IMR-90 (cell line): ENCODE measurements around the gene TAF7L. TPM values are rescaled to one million over a fixed set of nuclear protein-coding genes. Genes with fewer than 3 reads are reported as not detected.

Source experiments
- ATAC-seq: fragments of 200-7000 bp; cut with Tn5 transposase; 2 replicates; pipeline ENCODE4 v1.9.1; 2020; ENCODE audit warnings: low read depth, mild to moderate bottlenecking, moderate library complexity
- BruUV-seq: library from RNA; stranded (reverse); fragments of 400-500 nt; replicated peaks from 2 replicates; lab custom pipeline; 2021; lab: Mats Ljungman, UMichigan
- CTCF ChIA-PET: fragments of 300-600 bp; formaldehyde crosslinking; extraction: SDS; loops from one replicate; lab custom pipeline; 2021; ENCODE audit warnings: antibody characterized with exemption; lab: Yijun Ruan, JAX
- POLR2A ChIA-PET: fragments of 300-600 bp; sonication (Branson Sonifier 250); formaldehyde crosslinking; loops from one replicate; lab custom pipeline; 2022; ENCODE audit warnings: antibody characterized with exemption; ENCODE audit not compliant: unreplicated experiment; lab: Charles Lee
- DNase-seq: peaks from one replicate; pipeline ENCODE4 v3.0.0; 2013
- H2AFZ ChIP-seq: replicated peaks from 2 replicates; pipeline ENCODE3; 2013; ENCODE audit warnings: low read length, mild to moderate bottlenecking; ENCODE audit not compliant: poor library complexity
- H2AK5ac ChIP-seq: 2 replicates; pipeline ENCODE4 v1.6.1; 2013; ENCODE audit warnings: low read depth, low read length, inconsistent platforms
- H2AK9ac ChIP-seq: replicated peaks from 2 replicates; pipeline ENCODE3; 2013; ENCODE audit warnings: mild to moderate bottlenecking, low read depth, low read length, moderate library complexity; ENCODE audit not compliant: poor library complexity
- H2BK120ac ChIP-seq: 2 replicates; pipeline ENCODE4 v1.6.1; 2013; ENCODE audit warnings: low read depth, low read length, inconsistent platforms
- H2BK15ac ChIP-seq: 3 replicates; pipeline ENCODE4 v1.6.1; 2013; ENCODE audit warnings: low read depth, low read length, inconsistent platforms
- H2BK20ac ChIP-seq: 2 replicates; pipeline ENCODE4 v1.6.1; 2013; ENCODE audit warnings: low read depth, mild to moderate bottlenecking, inconsistent platforms, low read length, moderate library complexity
- H2BK5ac ChIP-seq: 2 replicates; pipeline ENCODE4 v1.6.1; 2013; ENCODE audit warnings: mild to moderate bottlenecking, low read depth, low read length, inconsistent platforms; ENCODE audit not compliant: poor library complexity, severe bottlenecking
- H3K14ac ChIP-seq: replicated peaks from 2 replicates; pipeline ENCODE4 v1.6.1; 2013; ENCODE audit warnings: low read depth, low read length, inconsistent platforms
- H3K18ac ChIP-seq: 2 replicates; pipeline ENCODE4 v1.6.1; 2013; ENCODE audit warnings: low read depth, low read length, control low read depth
- H3K23ac ChIP-seq: 2 replicates; pipeline ENCODE4 v1.6.1; 2013; ENCODE audit warnings: low read depth, low read length, inconsistent platforms
- H3K27ac ChIP-seq: 2 replicates; pipeline ENCODE4 v1.5.1; 2013; ENCODE audit warnings: mild to moderate bottlenecking, control low read depth, low read length; ENCODE audit not compliant: insufficient read depth
- H3K27me3 ChIP-seq: 2 replicates; pipeline ENCODE4 v1.6.1; 2013; ENCODE audit warnings: low read length; ENCODE audit not compliant: control insufficient read depth, insufficient read depth
- H3K36me3 ChIP-seq: 2 replicates; pipeline ENCODE4 v1.6.1; 2013; ENCODE audit warnings: low read length, mixed read lengths; ENCODE audit not compliant: control insufficient read depth, insufficient read depth
- H3K4ac ChIP-seq: 2 replicates; pipeline ENCODE4 v1.6.1; 2013; ENCODE audit warnings: low read depth, low read length, inconsistent platforms
- H3K4me1 ChIP-seq: 2 replicates; pipeline ENCODE4 v1.6.1; 2013; ENCODE audit warnings: low read length, mixed read lengths; ENCODE audit not compliant: control insufficient read depth, insufficient read depth
- H3K4me2 ChIP-seq: 2 replicates; pipeline ENCODE4 v1.6.1; 2013; ENCODE audit warnings: low read depth, mild to moderate bottlenecking, control low read depth, low read length, moderate library complexity
- H3K4me3 ChIP-seq: 2 replicates; pipeline ENCODE4 v1.5.1; 2013; ENCODE audit warnings: low read depth, mild to moderate bottlenecking, control low read depth, low read length, moderate library complexity; ENCODE audit not compliant: insufficient read depth
- H3K56ac ChIP-seq: 2 replicates; pipeline ENCODE4 v1.6.1; 2013; ENCODE audit warnings: low read length, inconsistent platforms; ENCODE audit not compliant: insufficient read depth; ENCODE audit errors: extremely low read depth
- H3K79me1 ChIP-seq, 2 experiments: 2 replicates each; pipeline ENCODE4 v1.6.1; 2013; ENCODE audit warnings: low read length in 2 of 2, inconsistent platforms in 1 of 2, low read depth in 1 of 2
- H3K9ac ChIP-seq: 2 replicates; pipeline ENCODE4 v1.6.1; 2013; ENCODE audit warnings: low read depth, low read length, control low read depth
- H3K9me1 ChIP-seq: 2 replicates; pipeline ENCODE4 v1.6.1; 2013; ENCODE audit warnings: low read length, inconsistent platforms; ENCODE audit not compliant: insufficient read depth
- H3K9me3 ChIP-seq: 2 replicates; pipeline ENCODE4 v1.6.1; 2013; ENCODE audit warnings: low read length; ENCODE audit not compliant: control insufficient read depth, insufficient read depth
- H4K20me1 ChIP-seq: 2 replicates; pipeline ENCODE4 v1.6.1; 2013; ENCODE audit warnings: low read length, inconsistent platforms; ENCODE audit not compliant: insufficient read depth
- H4K5ac ChIP-seq: 2 replicates; pipeline ENCODE4 v1.6.1; 2013; ENCODE audit warnings: mild to moderate bottlenecking, low read depth, low read length, control low read depth
- H4K8ac ChIP-seq, 2 experiments: 2 replicates each; pipeline ENCODE4 v1.6.1; 2013; ENCODE audit warnings: low read depth in 2 of 2, low read length in 2 of 2, control low read depth in 1 of 2, inconsistent platforms in 1 of 2
- H4K91ac ChIP-seq: 2 replicates; pipeline ENCODE4 v1.6.1; 2013; ENCODE audit warnings: low read depth, low read length, inconsistent platforms; ENCODE audit not compliant: insufficient read depth
- BHLHE40 ChIP-seq: fragments of 150-350 bp; IDR thresholded peaks from 2 replicates; pipeline ENCODE4 v1.6.1; 2016; ENCODE audit warnings: mild to moderate bottlenecking, low read depth, low read length
- CEBPB ChIP-seq: IDR thresholded peaks from 2 replicates; pipeline ENCODE4 v1.6.1; 2012; ENCODE audit warnings: low read depth, low read length, improper control_type of control experiment
- CHD1 ChIP-seq: IDR thresholded peaks from 2 replicates; pipeline ENCODE4 v1.6.1; 2012; ENCODE audit warnings: low read depth, low read length, improper control_type of control experiment
- FOS ChIP-seq: fragments of 150-350 bp; IDR thresholded peaks from 2 replicates; pipeline ENCODE4 v1.6.1; 2016; ENCODE audit warnings: low read depth, low read length
- MAZ ChIP-seq: IDR thresholded peaks from 2 replicates; pipeline ENCODE4 v1.6.1; 2012; ENCODE audit warnings: low read depth, mild to moderate bottlenecking, low read length, improper control_type of control experiment, moderate library complexity, borderline replicate concordance
- NFE2L2 ChIP-seq: fragments of 150-350 bp; IDR thresholded peaks from 2 replicates; pipeline ENCODE4 v1.6.1; 2016; ENCODE audit warnings: low read depth, mild to moderate bottlenecking, low read length
- POLR2A ChIP-seq: IDR thresholded peaks from 2 replicates; pipeline ENCODE4 v1.6.1; 2012; ENCODE audit warnings: mild to moderate bottlenecking, low read depth, low read length
- RCOR1 ChIP-seq: IDR thresholded peaks from 2 replicates; pipeline ENCODE4 v1.6.1; 2012; ENCODE audit warnings: mild to moderate bottlenecking, low read length, improper control_type of control experiment; ENCODE audit not compliant: insufficient replicate concordance
- SMC3 ChIP-seq: fragments of 150-350 bp; IDR thresholded peaks from 2 replicates; pipeline ENCODE4 v1.6.1; 2016; ENCODE audit warnings: low read depth, mild to moderate bottlenecking, antibody characterized with exemption, low read length, moderate library complexity
- WGBS, 2 experiments: methylation state at CpG; one replicate each; pipeline versions ENCODE4 v1.1.5 to v1.1.7; 2013; ENCODE audit warnings: missing lambda C conversion rate in 2 of 2; ENCODE audit not compliant: insufficient read length in 1 of 2; ENCODE audit errors: extremely low coverage in 2 of 2; 5-methylcytosine and 5-hydroxymethylcytosine counted together
- dilution Hi-C: fragments of 300-500 bp; cut with HindIII; formaldehyde crosslinking; loops from one replicate; pipeline ENCODE4 v1.14.3; 2018; ENCODE audit warnings: low sequenced_read_pairs; ENCODE audit not compliant: unreplicated experiment
- in situ Hi-C: fragments of 300-500 bp; cut with MboI; formaldehyde crosslinking; loops from 3 replicates; pipeline ENCODE4 v1.14.3; 2019; ENCODE audit warnings: low sequenced_read_pairs, inconsistent platforms, mixed read lengths
- intact Hi-C: fragments of 100-400 bp; cut with micrococcal nuclease; formaldehyde crosslinking; loops from 2 replicates; pipeline ENCODE4 v1.10.0; 2022
- polyA plus RNA-seq, 3 experiments: library from polyadenylated mRNA; depleted of rRNA; stranded (reverse); fragments of >200 nt; gene quantifications; 2 replicates each; pipeline ENCODE4 v1.2.3, GENCODE V29; 2012; ENCODE audit warnings: low replicate concordance in 1 of 3
- total RNA-seq: library from RNA; depleted of rRNA; stranded (reverse); fragments of >200 nt; gene quantifications from 2 replicates; pipeline ENCODE4 v1.2.3, GENCODE V29; 2012

TAF7L gene
- total and polyA plus RNA-seq, 2 of the 4 experiments (the other 2 are of a cell fraction): 0.18 to 0.22 TPM

GRCh38 chrX:101232316-101232715 is 58.8 kb downstream of the TAF7L start:
- Histone ChIP-seq H3K9me3 (no peaks in the 10 kb centered on the region), H4K8ac (peak overlapping the region; percentile 66 to 74; a peak in 3 of 4 replicates), H2BK20ac (peak overlapping the region; percentile 91), H2BK5ac (peak overlapping the region; percentile 60), H3K23ac (0 out of 2 replicates have a peak overlapping the region, but pooled peaks have one; percentile 33), H3K4ac (peak overlapping the region; percentile 80), H2AFZ (peak overlapping the region; percentile 26), H3K27me3 (peaks cover 2% of the 10 kb centered on the region; the same call in 1 of the 2 replicates), H2BK120ac (peak overlapping the region; percentile 90), H4K5ac (peak overlapping the region; percentile 82; the same call in 1 of the 2 replicates), H3K14ac (peak overlapping the region; percentile 80), H3K4me3 (no peak overlapping the region), H3K56ac (no peak overlapping the region; the same call in 1 of the 2 replicates), H3K79me1 (peaks cover 0 to 11% of the 10 kb centered on the region in 2 experiments; a peak in 1 of 4 replicates), H2AK9ac (peak overlapping the region; percentile 63), H3K18ac (peak overlapping the region; percentile 80; the same call in 1 of the 2 replicates), H3K9me1 (peaks cover 10% of the 10 kb centered on the region), H3K4me1 (peaks cover 15% of the 10 kb centered on the region), H3K36me3 (no peaks in the 10 kb centered on the region), H2BK15ac (peak overlapping the region; percentile 79; the same call in 1 of the 3 replicates), H2AK5ac (peak overlapping the region; percentile 96), H3K4me2 (no peak overlapping the region), H3K27ac (no peak overlapping the region), H4K91ac (peak overlapping the region; percentile 74), H4K20me1 (no peaks in the 10 kb centered on the region), H3K9ac (no peak overlapping the region)
- DNase-seq (peak; percentile 38), ATAC-seq (no peak)
- WGBS, 2 experiments: no CpG with 5 or more reads among the region's 5 CpGs
- dilution Hi-C loops: no loop called here
- no TSS peak for BruUV-seq
- POLR2A ChIA-PET: no interaction called here
- in situ Hi-C loops: no loop called here
- TF ChIP-seq MAZ: no peak
- TF ChIP-seq FOS: no peak
- TF ChIP-seq CHD1: no peak
- no peak for TF ChIP-seq CEBPB
- TF ChIP-seq SMC3: no peak
- TF ChIP-seq BHLHE40: no peak
- no peak for TF ChIP-seq POLR2A
- no peak for TF ChIP-seq RCOR1
- TF ChIP-seq NFE2L2: peak; percentile 67; the same call in 1 of the 2 replicates
- intact Hi-C loops: no loop called here
- CTCF ChIA-PET: no interaction called here
